Neural crest cell (in vitro differentiated cells): Measurements from ENCODE around the gene BARHL2. TPM values are rescaled to one million over a fixed set of nuclear protein-coding genes. Genes with fewer than 3 reads are reported as not detected.

ENCODE experiments used
- DNase-seq: peaks from one replicate; pipeline ENCODE4 v3.0.0; 2021; ENCODE audit warnings: low read depth, mixed read lengths, low spot score
- H3K27ac Mint-ChIP-seq: one replicate; pipeline ENCODE4 v1.8.0; 2021; ENCODE audit warnings: mild to moderate bottlenecking, mixed read lengths; ENCODE audit not compliant: unreplicated experiment
- H3K27me3 Mint-ChIP-seq: 2 replicates; pipeline ENCODE4 v1.8.0; 2021; ENCODE audit warnings: low read depth, mild to moderate bottlenecking, mixed read lengths
- H3K36me3 Mint-ChIP-seq: 2 replicates; pipeline ENCODE4 v1.8.0; 2021; ENCODE audit warnings: low read depth, mild to moderate bottlenecking, mixed read lengths
- H3K4me1 Mint-ChIP-seq: 2 replicates; pipeline ENCODE4 v1.8.0; 2021; ENCODE audit warnings: mixed read lengths
- H3K4me3 Mint-ChIP-seq: one replicate; pipeline ENCODE4 v1.8.0; 2021; ENCODE audit warnings: mild to moderate bottlenecking, mixed read lengths
- H3K9me3 Mint-ChIP-seq: 2 replicates; pipeline ENCODE4 v1.8.0; 2021; ENCODE audit warnings: mixed read lengths
- CTCF ChIP-seq: fragments of 200-600 bp; sonication (generic); conservative IDR thresholded peaks from 2 replicates; pipeline ENCODE4 v1.5.0; 2021; ENCODE audit warnings: antibody characterized with exemption, mild to moderate bottlenecking
- total RNA-seq: library from RNA; stranded (reverse); gene quantifications from 2 replicates; pipeline ENCODE4 v1.2.1, GENCODE V29; 2021

BARHL2 gene
- total RNA-seq, 1 donor from 2014 or later: not detected

DNA sequence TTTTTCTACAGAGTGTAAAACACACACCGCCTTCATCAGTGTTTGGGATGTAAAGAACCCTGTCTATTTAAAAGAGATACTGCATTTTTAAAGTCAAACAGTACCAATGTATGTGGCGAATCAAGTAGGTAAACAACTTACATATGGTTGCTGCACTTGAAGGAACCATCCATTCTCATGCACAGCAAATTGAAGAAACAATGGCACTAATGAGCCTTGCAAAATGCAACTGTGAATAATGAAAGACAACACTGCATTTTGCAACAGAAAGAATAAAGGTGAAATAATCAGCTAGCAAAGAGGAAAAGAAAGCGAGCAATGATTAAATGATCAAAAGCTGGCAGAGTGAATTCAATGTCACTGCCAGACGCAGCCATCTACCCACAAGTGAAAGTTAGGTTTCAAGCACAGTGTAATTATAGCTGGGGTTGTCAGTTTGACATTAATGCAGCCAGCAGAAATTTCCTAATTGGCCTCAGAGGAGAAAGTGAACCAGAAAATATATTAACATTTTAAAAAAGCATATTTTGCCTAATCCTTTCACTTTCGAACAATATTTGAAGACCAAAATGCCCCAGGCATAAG is 10.9 kb upstream of the BARHL2 start:
- H3K27ac Mint-ChIP-seq: no peak overlapping the region
- no peaks in the 10 kb centered on the region for H3K9me3 Mint-ChIP-seq
- H3K4me3 Mint-ChIP-seq: peak overlapping the region; percentile 41
- peaks cover 42% of the 10 kb centered on the region for H3K4me1 Mint-ChIP-seq
- TF ChIP-seq CTCF: no peak
- H3K36me3 Mint-ChIP-seq: no peaks in the 10 kb centered on the region
- DNase-seq: no peak
- H3K27me3 Mint-ChIP-seq: peaks cover 99% of the 10 kb centered on the region

DNA sequence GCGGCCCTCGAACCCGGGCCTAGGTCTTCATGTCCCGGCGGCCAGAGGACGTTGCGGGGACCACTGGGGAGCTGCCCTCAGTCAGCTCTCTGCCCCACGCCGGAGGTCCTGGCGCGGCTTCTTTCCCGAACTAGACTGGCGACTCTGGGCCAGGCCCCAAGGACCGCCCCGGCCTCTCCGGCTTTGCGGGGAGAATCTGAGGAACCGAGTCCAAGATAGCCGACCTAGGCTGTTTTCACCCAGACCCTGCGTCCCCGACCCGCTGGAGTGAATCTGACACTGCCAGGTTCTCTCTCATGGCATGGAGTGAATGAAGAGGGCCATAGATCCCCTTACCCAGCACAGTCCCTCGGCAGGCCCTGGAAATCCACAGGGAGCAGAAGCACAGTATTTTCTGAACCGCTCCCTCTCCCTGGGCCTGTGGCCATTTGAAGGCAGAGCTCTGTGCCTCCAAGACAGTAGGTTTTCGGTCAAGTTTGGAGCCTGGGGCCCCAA is 9.9 kb upstream of the BARHL2 start:
- H3K4me1 Mint-ChIP-seq: peaks cover 42% of the 10 kb centered on the region

GRCh38 chr1:90726425-90726985 is 9.4 kb upstream of the BARHL2 start:
- Mint-ChIP-seq H3K36me3 (no peaks in the 10 kb centered on the region), H3K4me3 (peak overlapping the region; percentile 59), H3K9me3 (no peaks in the 10 kb centered on the region), H3K4me1 (peaks cover 42% of the 10 kb centered on the region), H3K27me3 (peaks cover 99% of the 10 kb centered on the region), H3K27ac (no peak overlapping the region)
- no peak for TF ChIP-seq CTCF
- DNase-seq: no peak

More for the DNA sequence above, 9.9 kb upstream of the BARHL2 start:
- no peak overlapping the region for H3K27ac Mint-ChIP-seq
- H3K27me3 Mint-ChIP-seq: peaks cover 99% of the 10 kb centered on the region
- DNase-seq: no peak
- no peaks in the 10 kb centered on the region for H3K9me3 Mint-ChIP-seq
- H3K36me3 Mint-ChIP-seq: no peaks in the 10 kb centered on the region
- peak overlapping the region; percentile 8 for H3K4me3 Mint-ChIP-seq
- no peak for TF ChIP-seq CTCF

GRCh38 chr1:90725657-90726424 is 8.7 kb upstream of the BARHL2 start:
- peaks cover 99% of the 10 kb centered on the region for H3K27me3 Mint-ChIP-seq
- H3K4me3 Mint-ChIP-seq: peak overlapping the region; percentile 59
- H3K36me3 Mint-ChIP-seq: no peaks in the 10 kb centered on the region
- no peak for TF ChIP-seq CTCF
- H3K9me3 Mint-ChIP-seq: no peaks in the 10 kb centered on the region
- no peak for DNase-seq
- no peak overlapping the region for H3K27ac Mint-ChIP-seq
- peaks cover 42% of the 10 kb centered on the region for H3K4me1 Mint-ChIP-seq

GRCh38 chr1:90724926-90725656 is 8.0 kb upstream of the BARHL2 start:
- no peak for DNase-seq

More at GRCh38 chr1:90724926-90725656, 8.0 kb upstream of the BARHL2 start:
- no peak overlapping the region for H3K27ac Mint-ChIP-seq
- no peaks in the 10 kb centered on the region for H3K9me3 Mint-ChIP-seq
- no peak for TF ChIP-seq CTCF
- peak overlapping the region; percentile 59 for H3K4me3 Mint-ChIP-seq
- H3K4me1 Mint-ChIP-seq: peaks cover 37% of the 10 kb centered on the region
- H3K36me3 Mint-ChIP-seq: no peaks in the 10 kb centered on the region
- H3K27me3 Mint-ChIP-seq: peaks cover 99% of the 10 kb centered on the region
